IPS-18c (cell line): Measurements from ENCODE around the gene ALPK3.

ENCODE experiments used
- H3K4me3 ChIP-seq: 2 replicates; pipeline ENCODE4 v1.7.0; 2013; ENCODE audit warnings: low read depth, mild to moderate bottlenecking, low read length, moderate library complexity; ENCODE audit not compliant: insufficient read depth
- H3K9me3 ChIP-seq: one replicate; pipeline ENCODE4 v1.6.1; 2013; ENCODE audit warnings: mild to moderate bottlenecking, low read length, moderate library complexity; ENCODE audit not compliant: control insufficient read depth, insufficient read depth

The ALPK3 gene

GRCh38 chr15:84911879-84912660 lies 94.9 kb downstream of the ALPK3 start:
- peaks cover 6% of the 10 kb centered on the region for H3K9me3 ChIP-seq
- H3K4me3 ChIP-seq, result no peak overlapping the region; the same call in 1 of the 2 replicates

- Histone ChIP-seq H3K4me3 (no peak overlapping the region), H3K9me3 (peaks cover 6% of the 10 kb centered on the region)
Measured at GRCh38 chr15:84913360-84913723, 96.2 kb downstream of the ALPK3 start.

- H3K9me3 ChIP-seq, result peaks cover 6% of the 10 kb centered on the region
- H3K4me3 ChIP-seq, result no peak overlapping the region
Measured at GRCh38 chr15:84914351-84914750, 97.2 kb downstream of the ALPK3 start.

- Histone ChIP-seq H3K9me3 (peaks cover 6% of the 10 kb centered on the region), H3K4me3 (no peak overlapping the region)
Measured at GRCh38 chr15:84914909-84915605, 97.9 kb downstream of the ALPK3 start.

- H3K9me3 ChIP-seq, result peaks cover 5% of the 10 kb centered on the region
- no peak overlapping the region for H3K4me3 ChIP-seq
Measured at GRCh38 chr15:84915606-84915958, 98.4 kb downstream of the ALPK3 start.

- peaks cover 2% of the 10 kb centered on the region for H3K9me3 ChIP-seq
- H3K4me3 ChIP-seq, result no peak overlapping the region
Measured at GRCh38 chr15:84917452-84917851, 100.3 kb downstream of the ALPK3 start.

- Histone ChIP-seq H3K4me3 (no peak overlapping the region), H3K9me3 (peaks cover 2% of the 10 kb centered on the region)
Measured at GRCh38 chr15:84919106-84919667, 102.0 kb downstream of the ALPK3 start.

GRCh38 chr15:84921121-84921520 lies 104.0 kb downstream of the ALPK3 start:
- Histone ChIP-seq H3K9me3 (no peaks in the 10 kb centered on the region), H3K4me3 (no peak overlapping the region)

GRCh38 chr15:84922530-84922929 lies 105.4 kb downstream of the ALPK3 start:
- no peak overlapping the region for H3K4me3 ChIP-seq
- no peaks in the 10 kb centered on the region for H3K9me3 ChIP-seq
